SJCRH30 (cell line): ENCODE data around the gene LSM7. TPM values are rescaled to one million over a fixed set of nuclear protein-coding genes. Genes with fewer than 3 reads are reported as not detected.

Source experiments
- DNase-seq, 2 experiments: peaks; one replicate each; pipeline ENCODE4 v3.0.0-alpha.2; 2015 to 2020
- H3K27ac ChIP-seq: fragments of 250-450 bp; sonication (Bioruptor Pico); 2 replicates; pipeline ENCODE4 v1.5.1; 2020; ENCODE audit warnings: mild to moderate bottlenecking, moderate library complexity
- H3K27me3 ChIP-seq: fragments of 250-450 bp; sonication (Bioruptor Pico); 2 replicates; pipeline ENCODE4 v1.5.1; 2020; ENCODE audit warnings: mild to moderate bottlenecking, moderate library complexity
- H3K36me3 ChIP-seq: fragments of 250-450 bp; sonication (Bioruptor Pico); 2 replicates; pipeline ENCODE4 v1.5.1; 2020; ENCODE audit warnings: mild to moderate bottlenecking, moderate library complexity
- H3K4me1 ChIP-seq: fragments of 250-450 bp; sonication (Bioruptor Pico); 2 replicates; pipeline ENCODE4 v1.5.1; 2020; ENCODE audit warnings: mild to moderate bottlenecking, moderate library complexity
- H3K4me3 ChIP-seq: fragments of 250-450 bp; sonication (Bioruptor Pico); 2 replicates; pipeline ENCODE4 v1.5.1; 2020; ENCODE audit warnings: mild to moderate bottlenecking, moderate library complexity
- H3K9me3 ChIP-seq: fragments of 250-450 bp; sonication (Bioruptor Pico); replicated peaks from 2 replicates; pipeline ENCODE4 v1.5.1; 2020; ENCODE audit warnings: mild to moderate bottlenecking, moderate library complexity
- total RNA-seq: library from RNA; depleted of rRNA; stranded (reverse); fragments of >200 nt; shearing (Covaris generic); gene quantifications from 2 replicates; pipeline ENCODE4 v1.2.3, GENCODE V29; 2014

LSM7 gene
- total RNA-seq, 1 experiment from 2014 or later = 179 TPM

DNA sequence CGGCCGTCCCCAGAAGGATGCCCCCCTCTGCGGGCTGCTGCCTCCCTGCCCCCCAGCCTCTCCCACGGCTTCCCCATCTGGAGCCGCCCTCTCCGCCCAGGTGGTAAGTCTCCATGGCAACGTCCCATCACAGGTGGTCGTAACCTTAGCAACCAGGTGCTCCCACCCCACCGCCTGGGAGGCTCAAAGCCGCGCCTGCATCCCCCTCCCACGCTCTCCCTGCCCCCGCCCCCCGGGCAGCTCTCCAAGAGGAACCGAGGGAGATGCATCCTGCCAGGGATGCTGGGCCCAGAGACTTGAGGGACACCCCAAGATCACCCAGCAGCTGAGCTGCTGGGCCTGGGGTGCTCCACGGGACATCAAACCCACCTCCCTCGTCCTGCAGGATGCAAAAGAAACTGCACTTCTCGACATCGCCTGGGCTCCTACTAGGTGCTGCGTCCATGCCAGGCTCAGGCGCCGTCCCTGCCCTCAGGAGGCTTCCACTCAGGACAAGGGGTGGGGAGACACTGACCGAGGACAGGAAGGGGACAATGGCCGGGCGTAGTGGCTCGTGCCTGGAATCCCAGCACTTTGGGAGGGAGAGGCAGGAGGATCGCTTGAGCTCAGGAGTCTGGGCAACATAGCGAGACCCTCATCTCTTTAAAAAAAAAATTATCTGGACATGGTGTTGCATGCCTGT, 15.4 kb downstream of the LSM7 start:
- Histone ChIP-seq H3K27me3 (no peaks in the 10 kb centered on the region), H3K4me1 (peaks cover 13% of the 10 kb centered on the region), H3K27ac (no peak overlapping the region)

DNA sequence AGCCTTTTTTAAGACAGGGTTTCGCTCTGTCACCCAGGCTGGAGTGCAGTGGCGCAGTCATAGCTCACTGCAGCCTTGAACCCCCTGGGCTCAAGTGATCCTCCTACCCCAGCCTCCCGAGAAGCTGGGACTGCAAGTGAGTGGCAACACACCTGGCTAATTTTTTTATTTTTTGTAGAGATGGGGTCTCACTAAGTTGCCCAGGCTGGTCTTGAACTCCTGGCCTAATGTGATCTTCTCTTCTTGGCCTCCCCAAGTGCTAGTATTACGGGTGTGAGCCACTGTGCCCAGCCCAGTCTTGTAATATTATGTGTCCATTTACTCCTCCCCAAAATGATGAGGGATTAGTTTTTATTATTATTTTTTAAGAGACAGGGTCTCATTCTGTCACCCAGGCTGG, 17.3 kb downstream of the LSM7 start:
- H3K4me1 ChIP-seq = peaks cover 11% of the 10 kb centered on the region
- H3K9me3 ChIP-seq = no peaks in the 10 kb centered on the region; the same call in 1 of the 2 replicates
- DNase-seq = no peak
- H3K4me3 ChIP-seq = no peak overlapping the region
- H3K36me3 ChIP-seq = no peaks in the 10 kb centered on the region
- no peaks in the 10 kb centered on the region for H3K27me3 ChIP-seq
- H3K27ac ChIP-seq = no peak overlapping the region

More for the DNA sequence above, 15.4 kb downstream of the LSM7 start:
- no peaks in the 10 kb centered on the region for H3K36me3 ChIP-seq
- no peak for DNase-seq
- H3K9me3 ChIP-seq = no peaks in the 10 kb centered on the region; the same call in 1 of the 2 replicates
- H3K4me3 ChIP-seq = no peak overlapping the region

DNA sequence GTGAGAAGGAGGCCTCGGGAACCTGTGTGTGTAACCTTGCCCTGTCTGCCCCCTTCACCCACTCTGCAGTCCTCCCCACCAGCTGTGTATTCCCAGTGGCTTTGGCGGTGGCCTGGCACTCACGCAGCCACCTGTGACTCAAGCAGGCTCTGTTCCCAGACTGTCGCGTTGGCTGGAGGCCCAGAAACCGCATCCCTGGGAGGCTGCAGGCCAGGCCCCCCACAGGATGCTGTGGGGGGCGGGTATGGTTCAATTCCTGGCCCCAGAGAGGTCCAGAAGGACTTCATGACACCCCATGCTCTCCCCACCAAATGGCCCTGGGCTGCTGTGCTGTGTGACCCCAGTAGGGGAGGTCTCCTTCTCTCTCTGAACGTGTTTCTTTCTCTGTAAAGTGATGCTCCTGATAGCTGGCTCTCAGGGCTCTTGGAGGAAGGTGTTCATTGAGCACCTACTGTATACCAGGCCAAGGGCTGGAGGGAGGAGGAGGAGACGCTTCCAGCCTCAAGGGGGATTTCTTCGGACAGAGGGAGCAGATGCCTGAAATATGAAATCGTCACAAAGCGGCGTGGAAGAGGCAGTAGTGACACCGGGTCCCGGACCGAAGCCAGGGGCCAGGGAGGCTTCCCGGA, 18.5 kb downstream of the LSM7 start:
- DNase-seq = peak; percentile 77 to 78
- Histone ChIP-seq H3K27me3 (no peaks in the 10 kb centered on the region), H3K36me3 (no peaks in the 10 kb centered on the region), H3K4me1 (peaks cover 14% of the 10 kb centered on the region), H3K27ac (no peak overlapping the region), H3K4me3 (no peak overlapping the region), H3K9me3 (no peaks in the 10 kb centered on the region; the same call in 1 of the 2 replicates)

DNA sequence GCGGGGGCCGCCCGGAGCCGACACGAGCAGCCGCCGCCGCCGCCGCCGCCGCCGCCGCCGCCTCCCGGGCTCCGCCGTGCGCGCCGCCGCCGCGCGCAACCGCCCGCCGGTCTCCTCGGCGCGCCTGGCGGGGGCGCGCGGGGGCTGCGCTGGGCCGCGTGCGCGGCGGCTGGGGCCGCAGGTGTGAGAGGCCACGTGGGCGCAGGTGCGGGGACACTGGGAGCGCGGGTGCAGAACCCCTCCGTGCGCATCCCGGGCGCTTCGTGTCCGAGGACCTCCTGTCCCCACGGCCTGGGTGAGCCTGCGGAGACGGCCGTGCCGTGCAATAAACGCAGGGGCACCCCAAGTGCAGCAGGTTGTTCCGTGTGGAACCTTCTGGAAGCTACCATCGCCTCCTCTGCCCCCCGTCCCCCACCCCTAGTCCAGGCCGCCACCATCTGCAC, 20.3 kb downstream of the LSM7 start, which contains the start of gene LINGO3:
Gene LINGO3 (minus strand): TSS at position 41 of the 443 bp plus-strand sequence. CDS start 16,378 bp downstream, outside the sequence.
- peaks cover 14% of the 10 kb centered on the region for H3K4me1 ChIP-seq
- H3K36me3 ChIP-seq = no peaks in the 10 kb centered on the region
- no peaks in the 10 kb centered on the region for H3K9me3 ChIP-seq
- H3K4me3 ChIP-seq = no peak within 1 kb of the TSS
- no peaks in the 10 kb centered on the region for H3K27me3 ChIP-seq
- H3K27ac ChIP-seq = no peak within 1 kb of the TSS
- DNase-seq = no peak

DNA sequence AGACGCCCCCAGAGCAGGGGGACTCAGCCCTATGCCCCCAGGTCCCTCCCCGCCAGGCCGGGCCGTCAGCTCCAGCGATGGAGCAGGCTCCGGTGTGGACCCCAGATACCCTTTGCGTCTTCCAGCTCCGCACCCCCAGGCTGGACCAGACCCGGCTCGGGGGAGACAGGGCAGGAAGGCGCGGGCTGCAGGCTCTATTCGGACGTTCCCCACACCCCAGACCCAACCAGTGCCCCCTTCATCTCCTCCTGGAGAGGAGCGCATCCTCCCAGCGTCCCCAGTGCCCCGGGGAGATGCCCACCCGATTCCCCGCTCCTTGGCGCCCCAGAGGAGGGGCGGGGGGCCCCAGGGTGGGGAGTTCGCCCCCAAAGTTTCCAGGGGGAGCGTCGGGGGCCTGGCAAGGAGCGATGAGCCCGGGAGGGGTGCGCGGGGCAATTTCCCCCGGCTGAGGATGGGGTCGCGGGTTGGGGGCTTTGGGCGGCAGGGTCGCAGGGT, 20.8 kb downstream of the LSM7 start:
- Histone ChIP-seq H3K9me3 (no peaks in the 10 kb centered on the region), H3K36me3 (no peaks in the 10 kb centered on the region), H3K27ac (no peak overlapping the region), H3K4me1 (peaks cover 17% of the 10 kb centered on the region), H3K4me3 (no peak overlapping the region), H3K27me3 (no peaks in the 10 kb centered on the region)
- no peak for DNase-seq

DNA sequence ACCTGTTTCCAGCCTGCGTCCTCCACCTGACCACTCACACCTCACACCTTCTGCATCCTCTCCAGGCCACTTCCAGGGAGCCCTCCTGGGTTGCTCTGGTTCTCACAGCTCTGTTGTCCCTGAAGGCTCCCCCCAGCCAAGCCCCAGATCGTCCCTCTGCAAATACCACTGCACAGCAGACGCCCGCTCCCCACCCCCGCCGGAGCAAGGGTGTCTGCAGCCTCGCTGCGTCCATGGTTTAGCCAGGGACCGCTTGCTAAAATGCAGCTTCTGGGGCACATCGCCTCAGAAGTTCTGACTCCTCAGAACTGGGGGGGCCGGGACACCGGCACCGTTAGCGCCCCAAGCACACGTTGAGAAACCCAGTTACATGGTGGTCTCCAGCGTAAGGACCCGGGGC, 21.4 kb downstream of the LSM7 start:
- DNase-seq = no peak
- Histone ChIP-seq H3K4me3 (no peak overlapping the region), H3K27me3 (no peaks in the 10 kb centered on the region), H3K9me3 (no peaks in the 10 kb centered on the region), H3K27ac (no peak overlapping the region), H3K4me1 (peaks cover 20% of the 10 kb centered on the region), H3K36me3 (no peaks in the 10 kb centered on the region)

DNA sequence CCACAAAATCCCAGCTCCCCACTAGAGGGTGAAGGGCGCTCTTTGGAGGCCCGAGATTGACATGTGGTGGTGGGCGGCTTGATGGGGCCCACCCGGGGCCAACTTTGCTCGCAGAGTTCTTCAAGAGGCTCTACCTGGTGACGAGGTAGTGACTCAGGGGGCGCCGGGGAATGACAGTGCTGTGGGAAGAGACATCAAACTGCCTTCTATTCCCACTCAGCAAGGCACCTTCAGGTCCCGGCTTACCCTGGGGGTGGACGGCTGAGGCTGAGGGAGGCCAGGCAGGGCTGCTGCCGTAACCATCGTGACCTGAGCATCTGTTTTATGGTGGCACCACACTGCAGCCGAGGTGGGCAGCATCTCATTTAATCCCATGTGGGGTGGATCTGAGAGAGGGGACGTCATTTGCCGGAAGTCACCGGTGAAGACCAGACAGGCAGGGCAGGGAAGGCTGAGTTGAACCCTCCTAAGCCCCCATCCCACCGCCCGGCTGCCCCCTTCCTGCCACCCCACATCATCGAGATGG, 22.0 kb downstream of the LSM7 start:
- H3K27ac ChIP-seq = no peak overlapping the region
- DNase-seq = no peak
- peaks cover 3% of the 10 kb centered on the region; the same call in 1 of the 2 replicates for H3K9me3 ChIP-seq
- H3K27me3 ChIP-seq = no peaks in the 10 kb centered on the region
- peaks cover 20% of the 10 kb centered on the region for H3K4me1 ChIP-seq
- H3K4me3 ChIP-seq = no peak overlapping the region
- H3K36me3 ChIP-seq = no peaks in the 10 kb centered on the region

DNA sequence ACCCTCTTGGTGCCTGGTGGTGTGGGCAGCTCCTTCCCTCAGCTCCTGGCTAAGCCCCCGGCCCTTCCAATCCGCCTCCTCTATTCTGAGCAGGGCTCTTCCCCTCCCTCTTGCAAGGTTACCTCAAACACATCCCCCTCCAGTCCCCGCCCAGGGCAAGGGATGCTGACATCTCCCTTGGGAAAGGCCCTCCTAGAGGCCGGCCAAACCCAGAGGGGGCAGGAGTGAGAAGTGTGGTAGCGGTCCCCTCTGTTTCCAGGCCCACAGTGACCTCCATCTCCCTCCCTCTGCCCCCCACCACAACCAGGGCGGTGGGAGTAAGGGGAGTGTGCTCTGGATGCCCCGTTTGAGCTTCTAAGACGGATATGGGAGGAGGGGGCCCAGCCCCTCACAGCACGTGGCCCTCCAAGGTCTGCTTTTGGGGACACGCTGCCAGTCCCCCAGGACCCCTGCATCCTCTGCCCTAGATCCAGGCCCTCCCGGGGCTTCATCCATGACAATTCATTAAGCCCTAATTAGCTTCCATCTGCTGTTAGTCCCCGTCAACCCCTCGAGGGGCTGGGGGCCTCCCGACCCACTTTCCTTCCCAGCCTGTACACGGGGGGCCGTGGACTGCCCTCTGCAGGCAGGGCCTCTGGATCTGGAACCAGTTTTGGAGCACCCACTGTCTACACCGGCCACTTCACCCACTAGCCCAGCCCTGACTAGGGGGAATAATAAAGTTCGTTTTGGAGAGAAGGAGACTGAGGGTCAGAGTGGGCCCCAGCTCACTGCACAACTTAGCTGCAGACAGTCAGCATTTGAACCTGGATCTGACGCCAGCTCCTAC, 22.7 kb downstream of the LSM7 start:
- DNase-seq = peak in 1 of 2 experiments; percentile 37
- no peak overlapping the region for H3K27ac ChIP-seq
- peaks cover 4% of the 10 kb centered on the region; the same call in 1 of the 2 replicates for H3K9me3 ChIP-seq
- peaks cover 20% of the 10 kb centered on the region for H3K4me1 ChIP-seq
- H3K4me3 ChIP-seq = no peak overlapping the region
- no peaks in the 10 kb centered on the region for H3K27me3 ChIP-seq
- no peaks in the 10 kb centered on the region for H3K36me3 ChIP-seq

DNA sequence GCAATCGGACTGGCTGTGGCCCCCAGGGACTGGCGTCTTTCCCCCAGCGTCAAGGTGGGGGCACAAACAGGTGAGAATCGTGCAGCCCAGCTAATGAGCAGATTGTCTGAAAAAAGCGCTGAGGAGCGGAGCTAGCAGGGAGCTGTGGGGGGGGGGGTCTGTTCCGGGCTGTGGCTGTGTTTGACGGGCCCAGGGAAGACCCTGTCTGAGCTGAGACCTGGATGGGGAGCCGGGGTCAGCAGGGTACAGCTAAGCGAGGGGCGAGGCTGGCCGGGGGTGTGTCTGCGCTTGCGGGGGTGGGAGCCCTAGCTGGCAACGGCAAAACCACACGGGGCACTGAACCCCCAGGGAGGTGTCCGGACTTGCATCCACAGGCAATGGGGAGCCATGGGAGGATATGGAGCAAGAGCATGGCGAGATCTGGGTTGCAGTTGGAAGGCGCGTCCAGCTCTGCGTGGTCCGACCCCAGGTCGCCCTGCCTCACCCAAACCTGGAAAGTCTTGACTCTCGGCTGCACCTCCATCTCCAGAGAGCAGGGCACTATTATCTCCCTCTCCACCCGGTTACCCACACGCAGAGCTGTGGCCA, 25.1 kb downstream of the LSM7 start:
- Histone ChIP-seq H3K9me3 (peaks cover 4% of the 10 kb centered on the region; the same call in 1 of the 2 replicates), H3K27ac (peak overlapping the region; percentile 93; the same call in 1 of the 2 replicates), H3K4me3 (no peak overlapping the region), H3K36me3 (no peaks in the 10 kb centered on the region), H3K27me3 (no peaks in the 10 kb centered on the region), H3K4me1 (peaks cover 9% of the 10 kb centered on the region)
- no peak for DNase-seq

DNA sequence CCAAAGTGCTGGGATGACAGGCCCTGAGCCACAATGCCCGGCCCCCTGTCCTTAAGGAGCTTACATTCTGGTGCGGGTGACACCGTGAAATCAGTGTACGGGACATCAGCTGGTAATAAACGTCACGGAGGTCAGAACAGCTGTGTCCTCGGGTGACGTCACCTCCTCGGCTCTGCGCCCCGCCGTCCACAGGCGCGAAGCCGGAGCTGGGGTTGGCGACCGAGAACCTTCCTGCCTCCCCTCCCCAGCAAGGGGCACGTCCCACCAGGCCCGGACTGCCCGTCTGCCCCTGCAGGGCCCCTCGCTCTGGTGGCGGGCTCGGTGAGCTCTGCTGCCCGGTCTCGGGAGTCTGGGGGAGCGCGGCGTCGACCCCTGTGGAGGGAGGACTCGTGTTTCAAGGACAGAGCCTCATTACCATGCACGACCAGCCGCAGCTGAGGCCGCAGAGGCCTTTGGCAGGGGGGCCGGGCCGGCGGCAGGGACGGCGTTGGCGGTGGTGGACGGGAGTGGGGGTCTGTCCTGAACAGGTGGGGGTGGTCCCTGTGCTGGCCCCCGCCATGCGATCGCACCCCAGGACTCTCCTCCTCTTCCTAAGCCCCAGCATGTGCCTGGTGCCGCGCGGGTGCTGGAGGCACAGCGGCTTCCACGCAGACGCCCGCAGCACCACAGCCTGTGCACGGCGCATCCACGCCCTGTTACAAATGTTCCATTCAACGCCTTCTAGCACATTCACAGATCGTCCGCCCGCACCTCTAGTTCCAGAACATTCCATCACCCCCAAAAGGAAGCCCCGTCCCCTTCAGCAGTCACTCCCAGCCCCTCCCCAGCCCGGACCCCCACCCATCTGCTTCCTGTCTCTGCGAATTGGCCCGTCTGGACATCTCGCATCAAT, 25.8 kb downstream of the LSM7 start:
- Histone ChIP-seq H3K9me3 (peaks cover 4% of the 10 kb centered on the region; the same call in 1 of the 2 replicates), H3K27ac (peak overlapping the region; percentile 93), H3K36me3 (no peaks in the 10 kb centered on the region), H3K4me3 (peak overlapping the region; percentile 32), H3K4me1 (peaks cover 9% of the 10 kb centered on the region), H3K27me3 (no peaks in the 10 kb centered on the region)
- peak; percentile 93 to 95 for DNase-seq

DNA sequence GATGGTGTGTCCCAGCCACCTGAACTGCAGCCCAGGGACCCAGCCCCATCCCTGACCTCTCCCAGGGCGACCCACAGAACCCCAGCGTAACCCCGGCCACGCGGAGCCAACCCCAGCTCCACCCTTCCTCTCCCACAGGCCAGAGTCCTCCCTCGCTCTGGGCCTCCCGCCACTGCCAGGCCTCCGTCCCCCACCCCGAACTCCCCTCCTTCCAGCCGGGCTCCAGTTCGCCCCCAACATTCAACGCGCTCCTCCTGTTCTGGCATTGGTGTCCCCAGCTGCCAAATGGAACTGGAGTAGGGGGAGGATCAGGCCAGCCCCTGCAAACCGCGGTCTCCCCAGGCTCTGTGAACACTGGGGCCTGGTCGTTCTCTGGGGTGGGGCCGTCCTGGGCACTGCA, 27.9 kb downstream of the LSM7 start:
- Histone ChIP-seq H3K36me3 (no peaks in the 10 kb centered on the region), H3K27me3 (no peaks in the 10 kb centered on the region), H3K4me3 (no peak overlapping the region), H3K9me3 (peaks cover 4% of the 10 kb centered on the region; the same call in 1 of the 2 replicates), H3K4me1 (peaks cover 6% of the 10 kb centered on the region), H3K27ac (no peak overlapping the region)
- no peak for DNase-seq

DNA sequence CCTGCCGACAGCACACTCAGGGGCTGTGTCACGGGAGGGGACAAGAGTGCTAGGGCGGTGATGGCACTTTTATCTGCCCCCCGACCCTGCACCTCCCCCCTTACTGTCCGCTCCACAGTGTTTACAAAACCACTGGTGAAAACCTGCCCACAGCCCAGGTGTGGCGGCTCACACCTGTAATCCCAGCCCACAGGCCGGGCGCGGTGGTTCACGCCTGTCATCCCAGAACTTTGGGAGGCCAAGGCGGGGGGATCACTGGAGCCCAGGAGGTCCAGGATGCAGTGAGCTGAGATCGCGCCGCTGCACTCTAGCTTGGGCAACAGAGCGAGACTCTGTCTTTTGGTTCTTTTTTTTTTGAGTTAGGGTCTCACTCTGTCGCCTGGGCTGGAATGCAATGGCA, 32.2 kb downstream of the LSM7 start:
- Histone ChIP-seq H3K36me3 (no peaks in the 10 kb centered on the region), H3K27ac (no peak overlapping the region), H3K27me3 (no peaks in the 10 kb centered on the region), H3K9me3 (no peaks in the 10 kb centered on the region), H3K4me3 (no peak overlapping the region), H3K4me1 (no peaks in the 10 kb centered on the region)
- no peak for DNase-seq

DNA sequence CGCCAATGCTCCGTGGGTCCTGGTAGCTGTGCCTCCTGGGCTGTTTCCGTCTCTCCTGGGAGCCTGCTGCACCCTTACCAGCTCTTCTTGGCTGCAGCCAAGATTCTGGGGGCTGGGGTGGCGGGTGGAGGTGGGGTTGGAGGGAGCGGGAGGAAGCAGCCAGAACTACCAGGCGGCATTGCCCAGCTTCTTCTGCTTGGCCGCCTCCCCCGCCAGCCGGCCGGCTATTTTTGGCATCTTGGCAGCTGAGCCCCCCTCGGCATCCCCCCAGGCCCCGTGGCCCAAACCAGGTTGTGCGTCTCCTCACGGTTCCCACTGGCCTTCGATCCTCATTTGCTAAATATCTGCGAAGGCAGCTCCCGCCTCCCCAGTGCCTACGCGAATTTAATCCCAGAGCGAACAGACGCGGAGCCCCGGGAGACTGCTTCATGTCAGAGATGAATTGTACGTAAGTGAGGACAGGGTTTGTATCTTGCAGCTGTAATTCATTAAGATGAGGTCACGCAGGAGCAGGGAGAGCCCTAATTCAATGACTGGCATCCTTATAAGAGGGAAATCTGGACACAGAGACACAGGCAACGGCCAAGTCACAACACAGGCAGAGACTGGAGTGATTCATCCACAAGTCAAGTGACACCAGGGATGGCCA, 33.6 kb downstream of the LSM7 start:
- H3K4me1 ChIP-seq = no peaks in the 10 kb centered on the region
- H3K4me3 ChIP-seq = peak overlapping the region; percentile 37
- H3K36me3 ChIP-seq = no peaks in the 10 kb centered on the region
- peak; percentile 52 to 54 for DNase-seq
- no peak overlapping the region for H3K27ac ChIP-seq
- H3K9me3 ChIP-seq = no peaks in the 10 kb centered on the region
- H3K27me3 ChIP-seq = no peaks in the 10 kb centered on the region
